Activated CD8-positive, alpha-beta memory T cell treated with anti-CD3 and anti-CD28 coated beads for 1 hour (primary cell): Measurements from ENCODE around the gene GJC2.
"Not testable (repeated sequence)": the region's sequence is repeated elsewhere in the genome, so short reads cannot be mapped to it uniquely, and the experiment has no call there.

Experiments
- DNase-seq, 2 donors: peaks; one replicate each; pipeline ENCODE4 v3.0.0-alpha.2; 2020; ENCODE audit warnings: low read depth in 1 of 2; ENCODE audit errors: extremely low read depth in 1 of 2

Gene GJC2

DNA sequence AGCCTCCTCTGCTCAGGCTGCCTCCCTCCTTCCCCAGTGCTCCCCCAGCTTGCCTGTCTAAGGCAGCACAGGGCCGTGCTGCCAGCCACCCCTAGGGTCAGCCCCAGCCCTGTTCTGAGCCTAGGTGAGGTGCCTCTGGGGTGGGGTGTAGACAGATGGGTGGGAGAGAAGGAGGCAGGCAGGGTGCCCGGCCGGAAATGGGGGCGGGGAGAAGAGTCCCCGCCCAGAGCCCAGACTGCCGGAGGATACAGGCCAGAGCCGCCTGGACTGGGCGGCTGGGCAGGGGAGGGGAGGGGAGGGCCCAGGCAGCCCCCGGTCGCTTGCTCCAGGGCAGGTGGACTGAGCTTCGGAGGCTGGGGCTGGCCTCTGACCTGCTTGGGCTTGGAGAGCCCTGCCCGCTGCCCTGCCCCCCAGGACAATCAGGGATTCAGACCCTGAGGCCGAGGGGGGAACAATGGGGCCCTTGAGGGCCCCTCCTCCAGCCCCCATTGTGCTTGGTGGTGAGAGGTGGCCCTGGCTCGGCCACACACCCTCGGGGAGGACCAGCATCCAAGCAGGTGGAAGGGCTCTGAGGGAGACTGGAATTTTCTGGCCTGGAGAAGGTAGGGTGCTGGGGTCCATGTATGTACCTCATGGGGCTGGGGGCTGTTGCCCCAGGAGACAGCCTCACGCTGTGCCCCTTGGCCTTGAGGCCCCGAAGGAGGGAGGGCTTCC, at the start of gene GJC2:
Gene GJC2 (plus strand): TSS at position 525 of the 714 bp plus-strand sequence. CDS start 7,829 bp downstream, outside the sequence.
- no peak for DNase-seq

DNA sequence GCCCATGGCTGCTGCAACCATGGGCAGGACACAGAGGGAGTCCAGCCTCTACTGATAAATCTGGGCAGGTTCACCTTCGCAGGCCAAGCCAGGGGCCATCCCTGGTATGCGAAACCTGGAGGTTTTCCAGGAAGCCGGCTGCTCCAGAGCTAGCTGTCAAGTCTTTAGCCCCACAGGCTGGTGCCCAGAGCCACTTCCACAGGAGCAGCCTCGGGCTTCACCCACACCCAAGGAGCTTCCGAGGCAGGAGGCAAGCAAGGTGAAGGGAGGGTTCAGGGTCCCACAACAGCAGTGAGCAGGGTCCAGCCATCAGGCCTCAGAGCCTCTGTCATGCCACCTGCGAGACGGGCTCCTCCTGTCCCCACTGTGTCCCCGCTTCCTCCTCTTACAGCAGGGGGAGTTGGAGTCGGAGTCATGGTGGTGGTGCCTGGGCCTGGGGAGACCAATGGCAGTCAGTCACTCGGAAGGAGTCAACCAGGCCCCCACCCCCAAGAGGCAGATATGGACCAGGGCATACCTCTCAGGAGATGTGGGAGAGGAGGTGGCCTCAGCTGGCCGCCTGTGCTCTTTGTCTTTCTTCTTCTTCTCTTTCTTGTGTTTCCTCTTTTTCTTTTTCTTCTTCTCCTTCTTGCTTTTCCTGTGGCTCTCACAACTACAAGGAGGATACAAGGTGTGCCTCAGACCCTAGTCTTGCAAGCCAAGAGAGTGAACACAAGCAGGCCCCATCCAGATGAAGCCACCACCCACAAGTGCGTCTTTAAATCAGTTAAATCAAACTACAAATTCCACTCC, 48.7 kb upstream of the GJC2 start:
- no peak for DNase-seq

DNA sequence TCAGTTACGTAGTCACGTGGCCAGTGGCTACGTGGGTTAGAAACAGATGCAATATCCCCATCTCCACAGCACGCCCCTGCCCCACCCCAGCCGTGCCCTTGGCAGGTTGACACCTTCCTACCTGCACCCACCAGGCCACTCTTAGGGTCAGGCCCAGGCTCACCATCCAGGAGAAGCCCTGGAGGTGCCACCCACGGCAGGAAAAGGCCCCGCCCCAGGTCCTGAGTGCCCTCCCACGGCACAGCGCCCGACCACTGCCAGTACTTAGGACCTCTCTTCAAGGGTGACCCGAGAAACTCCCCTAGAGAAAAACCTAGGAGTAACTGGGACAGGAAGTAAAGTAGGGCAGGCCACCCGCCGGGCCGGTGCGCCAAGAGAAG, 48.1 kb upstream of the GJC2 start:
- no peak for DNase-seq

DNA sequence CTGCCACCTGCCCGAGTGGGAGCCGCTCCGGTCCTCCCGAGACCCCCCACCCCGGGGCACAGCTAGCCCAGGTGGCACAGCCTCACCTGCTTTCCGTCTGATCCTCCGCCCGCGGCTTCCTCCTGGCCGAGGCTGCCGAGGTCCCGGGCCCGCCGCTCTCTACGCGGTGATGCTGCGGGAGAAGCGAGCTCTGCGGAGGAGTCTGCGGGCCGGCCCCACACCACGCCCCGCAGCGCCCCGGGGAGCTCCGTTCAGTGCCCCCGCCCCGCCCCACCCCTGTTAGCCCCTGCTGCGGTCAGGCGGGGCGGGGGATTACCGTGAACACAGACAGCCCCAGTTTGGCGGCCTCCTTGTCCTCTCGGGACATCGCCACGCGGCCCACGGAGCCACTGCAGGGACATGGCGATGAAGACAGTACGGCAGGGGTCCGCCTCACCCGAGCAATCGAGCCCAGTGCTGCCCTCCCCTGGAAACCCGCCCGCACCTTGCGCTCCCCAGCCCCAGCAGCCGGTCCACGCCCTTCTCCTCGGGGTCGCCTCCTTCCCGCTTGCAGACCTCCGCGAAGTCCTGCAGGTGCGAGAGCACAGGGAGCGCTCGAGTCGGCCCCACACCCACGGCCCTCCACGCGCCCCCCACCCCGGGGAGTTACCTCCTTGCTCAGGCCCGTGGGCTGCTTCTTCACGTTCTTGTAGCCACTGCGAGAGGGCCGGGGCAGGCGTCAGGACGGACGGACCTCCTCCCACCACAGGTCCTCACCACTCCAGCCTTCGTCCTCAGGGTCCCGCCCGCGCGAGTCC, 47.5 kb upstream of the GJC2 start:
- DNase-seq, result no peak

DNA sequence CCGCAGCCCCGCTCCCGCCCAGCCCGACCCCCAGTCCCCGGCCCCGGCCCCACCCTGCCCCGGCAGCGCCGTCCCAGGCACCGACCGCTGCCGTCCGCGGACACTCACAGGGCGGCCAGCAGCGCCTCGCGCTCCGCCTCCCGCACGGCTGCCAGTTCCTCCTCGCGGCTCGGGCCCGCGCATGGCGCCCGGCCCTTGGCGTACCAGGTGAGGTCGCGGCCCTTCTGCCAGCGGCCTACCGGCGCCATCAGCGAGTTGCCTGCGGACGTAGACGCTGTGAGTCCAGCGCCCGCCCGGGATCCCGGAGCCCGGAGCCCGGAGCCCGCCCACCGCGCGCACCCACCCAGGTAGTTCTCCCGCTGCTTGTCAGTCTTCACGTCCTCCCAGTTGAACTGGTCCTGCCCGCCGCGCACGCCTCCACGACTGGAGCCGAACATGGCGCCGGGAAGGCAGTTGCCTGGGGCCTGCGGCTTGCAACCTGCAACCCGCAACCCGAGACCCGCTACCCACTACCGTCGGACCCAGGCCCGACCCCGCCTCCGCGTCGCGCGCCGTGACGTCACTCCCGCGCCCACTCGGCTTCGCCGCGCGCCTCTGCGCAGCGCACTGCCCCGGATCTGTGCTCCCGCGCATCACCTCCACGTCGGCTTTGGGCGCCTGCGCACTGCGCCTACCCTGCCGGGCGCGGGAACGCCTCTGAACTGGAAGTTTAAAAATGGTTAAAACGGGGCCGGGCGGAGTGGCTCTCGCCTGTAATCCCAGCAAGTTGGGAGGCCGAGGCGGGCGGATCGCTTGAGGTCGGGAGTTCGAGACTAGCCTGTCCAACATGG, 46.7 kb upstream of the GJC2 start, which contains the start of gene C1orf35:
Gene C1orf35 (minus strand): TSS at position 535 of the 830 bp plus-strand sequence. CDS start 98 bp downstream, at position 437.
- DNase-seq, result peak; percentile 82 to 91

DNA sequence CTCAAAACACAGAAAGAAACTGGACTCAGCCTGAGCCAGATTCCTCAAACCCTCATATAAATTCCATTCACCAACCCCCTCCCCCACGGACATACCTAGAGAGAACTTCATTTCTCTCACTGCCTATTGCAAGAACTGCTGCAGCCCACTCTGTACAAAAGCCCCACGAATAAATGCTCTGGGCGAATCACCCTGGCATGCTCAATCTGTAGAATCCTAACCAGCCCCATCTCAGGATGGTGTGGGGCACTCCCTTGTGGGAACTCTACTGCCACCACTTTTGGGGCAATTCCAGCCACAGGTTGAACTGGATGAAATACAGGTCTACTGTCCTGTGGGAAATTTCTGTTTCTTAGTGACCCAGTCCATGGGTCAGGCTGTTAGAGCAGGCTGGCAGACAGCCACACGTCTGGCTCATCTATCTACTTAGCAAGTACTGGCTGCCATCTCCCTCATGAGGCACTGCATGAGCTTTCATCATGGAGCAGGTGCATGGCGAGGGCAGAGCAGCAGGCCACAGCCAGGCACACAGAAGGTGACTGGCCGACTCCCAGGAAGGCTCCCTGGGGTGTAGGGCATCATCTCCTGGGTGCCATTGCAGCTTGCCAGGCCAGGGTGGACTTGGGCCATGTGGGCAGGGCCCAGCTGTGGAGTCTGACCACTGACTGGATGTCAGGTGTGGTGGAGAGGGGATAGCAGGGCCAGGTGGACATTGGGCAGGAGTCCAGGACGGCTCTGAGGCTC, 45.0 kb upstream of the GJC2 start:
- no peak for DNase-seq

DNA sequence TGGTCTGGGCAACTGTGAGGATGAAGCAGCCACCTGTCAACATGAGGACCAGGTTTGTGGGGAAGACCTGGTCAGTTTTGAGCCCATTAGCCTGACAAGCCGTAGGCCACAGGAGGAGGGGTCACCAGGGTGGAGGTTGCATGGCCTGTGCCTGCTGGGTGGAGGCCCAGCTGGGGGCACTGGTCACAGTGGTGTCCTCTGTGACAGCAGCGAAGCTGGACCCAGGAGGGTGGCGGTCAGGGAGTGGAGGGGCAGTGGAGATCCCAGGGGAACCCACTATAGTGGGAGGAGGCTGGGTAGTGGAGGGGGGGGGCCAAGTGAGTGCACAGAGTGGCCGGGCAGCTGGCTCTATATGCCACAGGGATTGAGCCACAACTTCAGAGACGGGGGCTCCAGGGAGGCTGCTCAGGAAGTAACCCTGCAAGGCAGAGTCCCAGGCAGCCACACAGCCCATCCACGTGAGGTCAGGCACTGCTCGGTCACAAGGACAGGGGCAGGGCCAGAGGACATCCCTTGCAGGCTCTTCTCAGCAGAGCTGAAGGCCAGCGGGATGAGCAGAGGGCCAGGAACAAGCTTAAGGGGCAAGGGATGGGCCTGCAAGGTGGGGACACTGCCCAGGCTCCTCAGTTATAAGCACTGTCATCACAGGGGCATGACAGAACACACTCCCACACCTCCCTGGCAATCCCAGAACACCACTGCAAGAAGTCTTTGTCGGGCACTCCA, 44.3 kb upstream of the GJC2 start:
- DNase-seq, result no peak

DNA sequence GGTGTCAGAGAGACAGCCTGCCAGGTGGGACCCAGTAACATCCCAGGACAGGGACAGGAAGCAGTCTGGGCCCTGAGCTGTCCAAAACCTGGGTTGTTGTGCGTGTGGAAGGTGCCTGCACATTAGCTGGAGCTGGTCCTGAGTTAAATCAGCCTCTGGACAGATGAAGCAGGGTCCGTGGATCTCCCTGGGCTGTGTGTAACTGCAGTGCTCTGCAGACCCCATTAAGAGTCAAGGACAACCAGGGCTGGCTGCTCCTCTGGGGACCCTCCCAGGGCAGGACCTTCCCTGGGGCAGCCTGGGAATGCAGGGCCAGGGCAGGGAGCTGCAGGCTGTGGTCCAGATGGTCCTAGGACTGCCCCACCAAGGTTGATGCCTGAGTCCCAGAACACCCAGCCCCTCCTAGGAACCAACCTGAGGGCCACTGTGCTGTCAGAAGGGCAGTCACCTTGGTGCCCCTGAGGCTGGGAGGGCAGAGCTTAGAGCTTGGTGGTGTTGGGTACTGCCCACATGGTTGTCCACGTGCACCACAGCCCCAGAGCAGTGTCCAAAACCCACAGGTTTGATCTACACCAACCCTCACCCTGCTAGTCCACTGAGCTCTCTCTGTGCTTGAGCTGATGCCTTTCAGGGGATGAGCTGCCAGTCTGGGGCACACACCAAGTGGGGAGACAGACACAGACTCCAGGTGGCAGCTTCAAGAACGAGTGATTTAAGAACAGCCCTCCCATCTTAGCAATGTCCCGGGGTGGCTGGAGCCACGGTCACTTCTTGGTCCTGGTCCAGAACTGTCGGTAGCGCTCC, 43.5 kb upstream of the GJC2 start:
- no peak for DNase-seq

DNA sequence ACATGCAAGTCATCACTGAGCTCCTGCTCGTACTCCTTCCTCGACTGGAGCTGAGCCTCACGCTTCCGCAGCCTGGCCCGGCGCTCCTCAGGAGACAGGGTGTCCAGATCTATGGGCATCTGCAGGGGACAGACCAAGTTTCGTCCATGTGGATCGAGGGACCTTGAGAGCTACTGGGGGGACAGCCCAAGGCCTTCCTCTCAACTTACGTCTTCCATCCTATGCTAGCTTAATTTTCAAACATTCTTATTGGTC, 43.0 kb upstream of the GJC2 start:
- DNase-seq, result no peak

DNA sequence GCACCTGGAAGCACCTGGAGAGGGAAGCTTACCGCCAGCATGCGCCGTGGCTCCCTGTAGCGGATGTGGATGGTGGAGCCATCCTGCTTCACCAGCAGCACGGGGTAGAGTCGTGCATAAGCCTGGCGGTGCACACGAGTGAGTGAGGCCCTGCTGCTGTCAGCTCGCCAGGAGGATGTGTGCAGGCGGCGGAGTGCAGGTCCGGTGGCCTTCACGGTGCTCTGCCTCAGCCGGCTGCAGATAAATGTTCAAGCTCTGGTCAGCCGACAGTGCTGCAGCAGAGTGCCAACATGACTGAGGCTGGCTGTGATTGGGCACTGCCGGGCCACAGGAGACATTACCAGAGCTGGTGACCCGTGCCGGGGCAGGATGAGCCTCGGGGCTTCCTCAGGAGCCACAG, 42.1 kb upstream of the GJC2 start:
- DNase-seq, result no peak

DNA sequence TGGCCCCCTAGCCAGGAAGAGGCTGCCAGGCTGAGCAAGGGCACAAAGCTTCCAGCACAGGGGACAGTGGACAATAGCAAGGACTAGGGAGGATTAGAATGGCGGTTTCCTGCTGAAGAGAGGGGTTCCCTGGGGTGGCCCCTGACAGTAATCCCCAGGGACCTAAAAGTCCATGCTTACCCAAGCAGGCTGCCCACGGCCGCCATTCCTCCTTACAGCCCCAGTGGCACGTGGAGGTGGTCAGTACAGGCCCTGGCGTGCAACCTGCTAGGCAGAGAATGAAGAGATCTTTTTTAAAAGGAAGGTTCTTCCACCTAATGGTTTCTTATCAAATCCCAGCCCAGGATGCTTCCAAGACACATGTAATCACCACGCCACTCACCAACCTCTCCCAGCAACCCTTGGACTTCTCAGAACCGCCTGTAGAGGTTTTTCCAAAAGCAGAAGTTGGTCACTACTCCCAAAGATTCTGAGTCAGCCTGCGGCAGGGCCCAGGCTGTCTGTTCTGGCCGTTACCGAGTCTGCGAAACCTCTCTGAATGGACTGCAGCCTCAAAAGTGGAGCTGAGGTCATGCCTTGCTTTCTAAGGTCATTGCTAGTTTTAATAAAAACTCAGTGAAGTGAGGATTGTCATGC, 41.6 kb upstream of the GJC2 start:
- no peak for DNase-seq

DNA sequence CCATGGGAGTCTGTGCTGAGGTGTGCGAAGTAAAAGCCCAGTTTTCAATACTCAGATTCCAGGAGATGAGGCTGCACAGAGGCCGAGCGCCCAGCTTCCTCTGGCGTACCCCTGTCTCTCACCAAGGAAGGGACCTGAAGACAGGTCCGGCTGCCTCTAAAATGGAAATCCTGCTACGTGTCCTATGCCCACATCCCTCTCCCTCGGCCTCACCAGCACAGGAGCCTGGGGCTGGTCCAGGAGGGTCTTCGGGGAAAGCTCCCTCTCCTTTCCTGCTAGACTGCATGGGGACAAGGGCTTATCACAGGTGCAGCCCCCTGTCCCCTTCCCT, 41.0 kb upstream of the GJC2 start:
- no peak for DNase-seq

DNA sequence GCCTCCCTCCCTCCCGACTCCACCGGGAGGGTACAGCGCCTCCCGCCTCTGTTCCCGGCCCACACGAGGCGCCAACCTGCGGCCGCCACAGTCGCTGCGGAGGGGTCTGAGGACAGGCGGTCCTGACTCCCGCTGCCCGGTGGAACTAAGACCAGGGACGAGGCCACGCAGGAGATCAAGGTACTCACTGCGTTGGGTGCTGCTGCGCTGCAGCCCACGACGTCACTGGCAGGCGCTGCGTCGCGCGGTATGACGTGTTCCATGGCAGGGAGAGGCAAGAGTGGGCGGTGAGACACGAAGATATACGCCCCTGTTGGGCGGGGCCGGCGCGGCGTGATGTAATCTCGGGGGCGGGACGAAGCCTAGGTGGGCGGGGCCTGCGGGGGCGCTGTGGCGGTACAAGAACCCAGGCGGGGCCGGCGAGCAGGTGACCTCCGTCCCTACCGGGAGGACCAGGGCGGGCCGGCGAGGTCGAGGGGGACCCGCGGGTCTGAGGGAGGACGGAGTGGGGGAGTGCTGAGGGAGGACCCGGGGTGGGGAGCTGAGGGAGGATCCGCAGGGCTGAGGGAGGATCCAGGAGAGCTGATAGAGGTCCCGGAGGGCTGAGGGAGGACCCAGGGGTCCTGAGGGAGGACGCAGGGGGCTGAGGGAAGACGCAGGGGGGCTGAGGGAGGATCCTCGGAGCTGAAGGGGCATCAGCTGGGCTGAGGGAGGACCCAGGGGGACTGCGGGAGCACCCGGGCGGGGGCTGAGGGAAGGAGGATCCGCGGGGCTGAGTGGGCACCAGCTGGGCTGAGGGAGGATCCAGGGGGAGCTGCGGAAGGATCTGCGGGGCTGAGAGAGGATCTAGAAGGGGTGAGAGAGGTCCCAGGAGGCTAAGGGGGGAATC, 40.4 kb upstream of the GJC2 start, which contains the start of gene MRPL55:
Gene MRPL55 (minus strand): TSS at position 227 of the 889 bp plus-strand sequence. CDS start 1,039 bp downstream, outside the sequence.
- peak; percentile 89 to 99 for DNase-seq

DNA sequence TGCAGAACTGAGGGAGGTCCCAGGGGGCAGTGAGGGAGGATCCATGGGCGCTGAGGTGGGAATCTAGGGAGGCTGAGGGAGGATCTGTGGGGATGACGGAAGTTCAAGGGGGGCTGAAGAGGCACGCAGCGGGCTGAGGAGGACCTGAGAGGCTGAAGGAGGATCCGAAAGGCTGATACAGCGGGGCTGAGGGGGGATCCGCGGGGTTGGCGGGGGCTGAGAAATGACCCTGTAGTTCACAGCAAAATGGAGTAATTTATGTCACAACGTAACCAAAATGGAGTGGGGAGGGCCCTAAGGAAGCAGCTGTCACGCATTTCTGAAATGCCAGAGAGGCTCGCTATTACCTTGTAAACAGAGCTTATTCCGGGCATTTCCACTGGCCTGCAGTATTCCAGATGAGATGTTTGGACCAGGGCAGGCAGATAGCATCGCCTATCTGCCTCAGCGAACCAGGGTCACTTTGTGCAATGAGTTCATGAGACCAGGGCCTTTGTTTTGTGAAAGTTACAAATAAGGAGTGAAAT, 39.7 kb upstream of the GJC2 start:
- no peak for DNase-seq

DNA sequence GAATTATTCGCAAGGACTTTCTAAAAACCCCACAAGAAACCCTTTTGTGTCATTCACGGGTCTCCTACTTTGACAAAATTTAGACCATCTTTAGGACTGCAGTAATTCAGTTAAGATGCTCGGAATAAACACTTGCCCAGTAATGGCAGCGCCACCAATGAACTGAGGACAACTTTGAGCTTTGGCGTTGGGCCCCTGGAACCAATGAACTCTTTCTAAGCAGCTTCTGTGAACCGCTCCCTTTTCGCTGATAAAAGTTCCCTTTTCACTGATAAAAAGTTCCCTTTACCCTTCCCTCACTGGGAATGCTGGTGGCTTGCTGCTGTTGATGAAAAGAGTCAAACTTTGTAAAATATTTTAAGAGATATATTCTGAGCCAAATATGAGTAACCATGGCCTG, 39.2 kb upstream of the GJC2 start:
- DNase-seq, result no peak

DNA sequence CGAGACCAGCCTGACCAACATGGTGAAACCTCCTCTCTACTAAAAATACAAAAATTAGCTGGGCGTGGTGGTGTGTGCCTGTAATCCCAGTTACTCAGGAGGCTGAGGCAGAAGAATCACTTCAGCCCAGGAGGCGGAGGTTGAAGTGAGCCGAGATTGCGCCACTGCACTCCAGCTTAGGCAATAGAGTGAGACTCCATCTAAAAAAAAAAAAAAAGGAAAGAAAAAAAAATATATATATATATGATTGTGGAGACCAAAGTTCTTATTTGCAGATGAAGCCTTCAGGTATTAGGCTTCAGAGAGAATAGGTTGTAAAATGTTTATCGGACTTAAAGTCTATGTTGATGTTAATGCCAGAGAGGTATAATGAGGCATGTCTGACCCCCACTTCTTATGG, 38.4 kb upstream of the GJC2 start:
- not testable (repeated sequence) for DNase-seq

DNA sequence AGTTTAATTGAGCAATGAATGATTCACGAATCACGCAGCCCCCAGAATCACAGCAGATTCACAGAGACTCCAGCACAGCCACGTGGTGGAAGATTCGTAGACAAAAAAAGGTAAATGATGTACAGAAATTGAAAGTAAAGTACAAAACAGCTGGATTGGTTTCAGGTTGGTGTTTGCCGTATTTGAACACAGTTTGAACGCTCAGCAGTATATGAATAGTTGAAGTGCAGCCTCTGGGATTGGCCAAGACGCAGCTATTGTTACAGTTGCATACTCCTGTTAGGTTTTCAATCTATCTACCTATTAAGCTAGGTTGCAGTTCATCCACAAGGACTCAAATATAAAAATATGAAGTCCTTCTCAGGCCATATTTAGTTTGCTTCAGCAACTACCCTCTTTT, 37.6 kb upstream of the GJC2 start:
- no peak for DNase-seq
